Measurements from ENCODE around the gene PTPRK.

- no peak for TF ChIP-seq CTCF (optimal IDR thresholded peaks at IDR 0.05 in 1 of 3, IDR thresholded peaks at IDR 0.05 in 1 of 3, conservative IDR thresholded peaks at IDR 0.05 in 1 of 3; ENCODE audit: extremely low read depth in 1 of 3, insufficient read depth in 2 of 3, low read length in 3 of 3)
- no peak for TF ChIP-seq EZH2 (IDR thresholded peaks at IDR 0.05; ENCODE audit: low read length)
Observed at GRCh38 chr6:128244751-128245405, 275.5 kb downstream of the PTPRK start.

Data from keratinocyte (primary cell).